Chondrocyte (in vitro differentiated cells): ENCODE data around the gene ZBTB22. TPM values are rescaled to one million over a fixed set of nuclear protein-coding genes. Genes with fewer than 3 reads are reported as not detected.
"Not testable (repeated sequence)": the region's sequence is repeated elsewhere in the genome, so short reads cannot be mapped to it uniquely, and the experiment has no call there.

ENCODE experiments used
- DNase-seq: peaks from one replicate; pipeline ENCODE4 v3.0.0; 2021; ENCODE audit warnings: mixed read lengths, low spot score
- H3K27ac Mint-ChIP-seq: one replicate; pipeline ENCODE4 v1.8.0; 2021; ENCODE audit warnings: mild to moderate bottlenecking, moderate library complexity, mixed read lengths; ENCODE audit not compliant: unreplicated experiment
- H3K27me3 Mint-ChIP-seq: 2 replicates; pipeline ENCODE4 v1.8.0; 2021; ENCODE audit warnings: low read depth, mixed read lengths
- H3K36me3 Mint-ChIP-seq: 2 replicates; pipeline ENCODE4 v1.8.0; 2021; ENCODE audit warnings: low read depth, mixed read lengths
- H3K4me1 Mint-ChIP-seq: 2 replicates; pipeline ENCODE4 v1.8.0; 2021; ENCODE audit warnings: low read depth, mild to moderate bottlenecking, mixed read lengths
- H3K4me3 Mint-ChIP-seq: one replicate; pipeline ENCODE4 v1.8.0; 2021; ENCODE audit warnings: mild to moderate bottlenecking, moderate library complexity, mixed read lengths; ENCODE audit not compliant: unreplicated experiment
- H3K9me3 Mint-ChIP-seq: 2 replicates; pipeline ENCODE4 v1.8.0; 2021; ENCODE audit warnings: low read depth, mixed read lengths
- CTCF ChIP-seq: fragments of 200-600 bp; sonication (generic); IDR thresholded peaks from 2 replicates; pipeline ENCODE4 v1.5.0; 2021; ENCODE audit warnings: antibody characterized with exemption, mild to moderate bottlenecking, moderate library complexity
- total RNA-seq: library from RNA; stranded (reverse); gene quantifications from 3 replicates; pipeline ENCODE4 v1.2.1, GENCODE V29; 2021

Gene ZBTB22
- total RNA-seq, 1 donor from 2014 or later: 22.1 TPM

- Mint-ChIP-seq H3K4me1 (no peaks in the 10 kb centered on the region), H3K4me3 (no peak overlapping the region), H3K36me3 (no peaks in the 10 kb centered on the region), H3K27me3 (peaks cover 30% of the 10 kb centered on the region), H3K9me3 (no peaks in the 10 kb centered on the region), H3K27ac (no peak overlapping the region)
- no peak for DNase-seq
- no peak for TF ChIP-seq CTCF
Measured at GRCh38 chr6:33356295-33356694, 38.8 kb upstream of the ZBTB22 start.

GRCh38 chr6:33355860-33356259, 38.3 kb upstream of the ZBTB22 start:
- H3K27me3 Mint-ChIP-seq: peaks cover 28% of the 10 kb centered on the region
- H3K36me3 Mint-ChIP-seq, DNase-seq, H3K4me3 Mint-ChIP-seq, H3K9me3 Mint-ChIP-seq, H3K4me1 Mint-ChIP-seq, H3K27ac Mint-ChIP-seq: not testable (repeated sequence)

- peaks cover 6% of the 10 kb centered on the region for H3K4me1 Mint-ChIP-seq
- no peaks in the 10 kb centered on the region for H3K9me3 Mint-ChIP-seq
- DNase-seq: no peak
- no peak for TF ChIP-seq CTCF
- no peaks in the 10 kb centered on the region for H3K36me3 Mint-ChIP-seq
- no peak overlapping the region for H3K27ac Mint-ChIP-seq
- H3K4me3 Mint-ChIP-seq: no peak overlapping the region
- peaks cover 10% of the 10 kb centered on the region for H3K27me3 Mint-ChIP-seq
Measured at GRCh38 chr6:33347816-33348215, 30.3 kb upstream of the ZBTB22 start.

GRCh38 chr6:33346972-33347371, 29.4 kb upstream of the ZBTB22 start:
- DNase-seq, H3K4me1 Mint-ChIP-seq, H3K4me3 Mint-ChIP-seq, H3K36me3 Mint-ChIP-seq, H3K27me3 Mint-ChIP-seq, H3K27ac Mint-ChIP-seq, H3K9me3 Mint-ChIP-seq: not testable (repeated sequence)

GRCh38 chr6:33344701-33345697, 27.5 kb upstream of the ZBTB22 start:
- no peak overlapping the region for H3K27ac Mint-ChIP-seq
- no peak overlapping the region for H3K4me3 Mint-ChIP-seq
- no peak for DNase-seq
- peak; percentile 81 for TF ChIP-seq CTCF
- peaks cover 5% of the 10 kb centered on the region for H3K27me3 Mint-ChIP-seq
- H3K36me3 Mint-ChIP-seq: no peaks in the 10 kb centered on the region
- no peaks in the 10 kb centered on the region for H3K9me3 Mint-ChIP-seq
- H3K4me1 Mint-ChIP-seq: peaks cover 6% of the 10 kb centered on the region

- no peak overlapping the region for H3K4me3 Mint-ChIP-seq
- no peaks in the 10 kb centered on the region for H3K9me3 Mint-ChIP-seq
- H3K4me1 Mint-ChIP-seq: peaks cover 6% of the 10 kb centered on the region
- H3K27me3 Mint-ChIP-seq: peaks cover 9% of the 10 kb centered on the region
- no peak for DNase-seq
- TF ChIP-seq CTCF: no peak
- no peaks in the 10 kb centered on the region for H3K36me3 Mint-ChIP-seq
- no peak overlapping the region for H3K27ac Mint-ChIP-seq
Measured at GRCh38 chr6:33343953-33344611, 26.5 kb upstream of the ZBTB22 start.

GRCh38 chr6:33343606-33343952, 26.0 kb upstream of the ZBTB22 start:
- not testable (repeated sequence) for H3K36me3 Mint-ChIP-seq, H3K9me3 Mint-ChIP-seq, DNase-seq, H3K27ac Mint-ChIP-seq, H3K4me3 Mint-ChIP-seq, H3K4me1 Mint-ChIP-seq, H3K27me3 Mint-ChIP-seq
